GM12892 (cell line): Measurements from ENCODE around the gene ECT2L.

Experiments
- DNase-seq: peaks from one replicate; pipeline ENCODE4 v3.0.0; 2011; ENCODE audit not compliant: insufficient read length
- FAIRE-seq: peaks from 2 replicates; lab custom pipeline; 2011; peaks lifted over from hg19 to GRCh38; lab: Jason Lieb, UNC
- POLR2A ChIP-seq: IDR thresholded peaks from 2 replicates; pipeline ENCODE4 v1.6.1; 2011; ENCODE audit warnings: low read depth, low read length, control low read depth
- POLR2AphosphoS5 ChIP-seq: IDR thresholded peaks from 2 replicates; pipeline ENCODE4 v1.6.1; 2011; ENCODE audit warnings: low read depth, low read length, control low read depth
- TAF1 ChIP-seq: IDR thresholded peaks from 2 replicates; pipeline ENCODE4 v1.6.1; 2011; ENCODE audit warnings: low read depth, mild to moderate bottlenecking, control low read depth, low read length, borderline replicate concordance

The ECT2L gene

GRCh38 chr6:138873191-138873590 is 77.3 kb downstream of the ECT2L start:
- FAIRE-seq = no peak
- no peak for DNase-seq
- TF ChIP-seq POLR2AphosphoS5 (no peak), TAF1 (no peak), POLR2A (no peak)

- no peak for FAIRE-seq
- TF ChIP-seq POLR2A (no peak), POLR2AphosphoS5 (0 out of 2 replicates have a peak, but pooled peaks have one; percentile 10)
- peak; percentile 18 for DNase-seq
Observed at GRCh38 chr6:138882369-138883017, 86.6 kb downstream of the ECT2L start.

- no peak for DNase-seq
- no peak for FAIRE-seq
- TF ChIP-seq POLR2A = no peak
Observed at GRCh38 chr6:138885156-138885819, 89.4 kb downstream of the ECT2L start.

- TF ChIP-seq TAF1 (no peak), POLR2A (no peak), POLR2AphosphoS5 (no peak)
- DNase-seq (no peak), FAIRE-seq (peak; percentile 57)
Observed at GRCh38 chr6:138891255-138891986, 95.5 kb downstream of the ECT2L start.

GRCh38 chr6:138896104-138896756 is 100.3 kb downstream of the ECT2L start:
- FAIRE-seq (no peak), DNase-seq (no peak)
- no peak for TF ChIP-seq POLR2A
- no peak for TF ChIP-seq POLR2AphosphoS5
- TF ChIP-seq TAF1 = no peak

GRCh38 chr6:138897031-138897430 is 101.1 kb downstream of the ECT2L start:
- DNase-seq = no peak
- TF ChIP-seq POLR2A (no peak), POLR2AphosphoS5 (no peak), TAF1 (no peak)
- FAIRE-seq = no peak

- TF ChIP-seq POLR2A (no peak), TAF1 (no peak), POLR2AphosphoS5 (no peak)
- DNase-seq = no peak
Observed at GRCh38 chr6:138907167-138907566, 111.3 kb downstream of the ECT2L start.

GRCh38 chr6:138909511-138909910 is 113.6 kb downstream of the ECT2L start:
- DNase-seq = no peak
- TF ChIP-seq TAF1 (no peak), POLR2A (no peak), POLR2AphosphoS5 (no peak)
- FAIRE-seq = no peak

More at GRCh38 chr6:138907167-138907566, 111.3 kb downstream of the ECT2L start:
- FAIRE-seq = no peak

GRCh38 chr6:138909975-138910374 is 114.1 kb downstream of the ECT2L start:
- no peak for TF ChIP-seq POLR2A
- no peak for TF ChIP-seq TAF1
- no peak for TF ChIP-seq POLR2AphosphoS5
- no peak for FAIRE-seq
- DNase-seq = no peak

- peak; percentile 27 for FAIRE-seq
- no peak for DNase-seq
- TF ChIP-seq POLR2A (no peak), TAF1 (no peak), POLR2AphosphoS5 (no peak)
Observed at GRCh38 chr6:138912308-138912707, 116.4 kb downstream of the ECT2L start.

GRCh38 chr6:138914701-138915100 is 118.8 kb downstream of the ECT2L start:
- TF ChIP-seq POLR2A (no peak), POLR2AphosphoS5 (no peak)
- no peak for DNase-seq
- no peak for FAIRE-seq
